LNCaP clone FGC (cell line): ENCODE results near the gene CD151.

ENCODE experiments used
- DNase-seq: peaks from one replicate; pipeline ENCODE4 v3.0.0-alpha.2; 2011; ENCODE audit warnings: low read depth
- H3K4me3 ChIP-seq: 2 replicates; pipeline ENCODE4 v1.5.1; 2011; ENCODE audit warnings: mild to moderate bottlenecking, low read depth, low read length, control low read depth
- TF ChIP-seq, protein P1 (sequence below): IDR thresholded peaks from 2 replicates; pipeline ENCODE4 v1.5.1; 2012; ENCODE audit warnings: mild to moderate bottlenecking; ENCODE audit not compliant: control insufficient read depth, insufficient read depth; ENCODE audit errors: extremely low read depth

CD151 gene

DNA sequence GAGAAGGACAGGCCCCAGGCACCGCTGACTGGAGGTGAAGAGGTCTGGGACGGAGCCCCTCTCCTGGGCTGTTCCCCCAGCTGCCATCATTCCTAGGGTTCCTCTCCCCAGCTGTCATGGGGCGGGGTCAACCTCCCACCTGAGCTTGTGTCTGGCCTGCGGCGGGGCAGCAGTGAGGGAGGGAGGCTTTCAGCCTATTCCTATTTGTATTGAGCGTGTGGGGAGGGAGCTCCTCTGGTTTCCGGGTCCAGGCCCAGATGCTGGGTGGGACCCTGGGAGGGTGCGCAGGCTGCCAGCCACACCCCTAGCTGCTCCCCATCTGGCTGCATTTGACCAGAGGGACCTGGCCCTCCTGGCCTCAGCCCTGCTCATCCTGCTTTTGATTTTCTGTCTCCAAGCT is 23.6 kb downstream of the CD151 start:
- no peak for DNase-seq
- TF ChIP-seq, protein P1, sequence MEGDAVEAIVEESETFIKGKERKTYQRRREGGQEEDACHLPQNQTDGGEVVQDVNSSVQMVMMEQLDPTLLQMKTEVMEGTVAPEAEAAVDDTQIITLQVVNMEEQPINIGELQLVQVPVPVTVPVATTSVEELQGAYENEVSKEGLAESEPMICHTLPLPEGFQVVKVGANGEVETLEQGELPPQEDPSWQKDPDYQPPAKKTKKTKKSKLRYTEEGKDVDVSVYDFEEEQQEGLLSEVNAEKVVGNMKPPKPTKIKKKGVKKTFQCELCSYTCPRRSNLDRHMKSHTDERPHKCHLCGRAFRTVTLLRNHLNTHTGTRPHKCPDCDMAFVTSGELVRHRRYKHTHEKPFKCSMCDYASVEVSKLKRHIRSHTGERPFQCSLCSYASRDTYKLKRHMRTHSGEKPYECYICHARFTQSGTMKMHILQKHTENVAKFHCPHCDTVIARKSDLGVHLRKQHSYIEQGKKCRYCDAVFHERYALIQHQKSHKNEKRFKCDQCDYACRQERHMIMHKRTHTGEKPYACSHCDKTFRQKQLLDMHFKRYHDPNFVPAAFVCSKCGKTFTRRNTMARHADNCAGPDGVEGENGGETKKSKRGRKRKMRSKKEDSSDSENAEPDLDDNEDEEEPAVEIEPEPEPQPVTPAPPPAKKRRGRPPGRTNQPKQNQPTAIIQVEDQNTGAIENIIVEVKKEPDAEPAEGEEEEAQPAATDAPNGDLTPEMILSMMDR: no peak
- no peak overlapping the region for H3K4me3 ChIP-seq

DNA sequence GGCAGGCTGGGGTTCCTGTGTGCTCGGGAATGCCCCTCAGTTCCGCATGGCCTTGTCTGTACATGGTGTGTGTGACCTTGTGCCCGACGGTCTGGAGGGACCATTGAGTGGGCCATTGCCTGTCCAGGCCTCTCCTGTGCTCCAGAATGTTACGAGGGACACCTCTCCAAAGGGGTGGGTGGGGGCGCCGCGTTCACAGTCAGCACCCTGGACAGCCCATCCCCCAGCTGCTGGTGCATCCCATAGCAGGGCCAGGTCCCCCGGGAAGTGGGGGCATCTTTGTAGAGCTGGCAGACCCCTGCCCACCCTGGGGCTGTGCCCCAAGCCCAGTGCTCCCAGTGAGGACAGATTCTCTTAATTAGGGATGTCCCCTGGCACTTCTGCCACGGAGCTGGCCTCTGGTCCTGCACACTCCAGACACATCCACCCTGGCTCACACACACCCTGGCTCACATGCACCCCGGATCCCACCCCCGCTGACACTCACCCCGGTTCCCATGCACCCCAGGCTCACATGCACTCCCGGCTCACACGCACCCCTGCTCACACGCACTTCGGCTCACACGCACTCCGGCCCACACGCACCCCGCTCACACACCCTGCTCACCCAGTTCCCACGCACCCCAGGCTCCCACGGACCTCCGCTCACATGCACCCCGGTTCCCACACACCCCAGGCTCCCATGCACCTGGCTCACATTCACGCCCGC is 25.5 kb downstream of the CD151 start:
- TF ChIP-seq, protein P1: no peak
- no peak for DNase-seq
- H3K4me3 ChIP-seq: no peak overlapping the region

DNA sequence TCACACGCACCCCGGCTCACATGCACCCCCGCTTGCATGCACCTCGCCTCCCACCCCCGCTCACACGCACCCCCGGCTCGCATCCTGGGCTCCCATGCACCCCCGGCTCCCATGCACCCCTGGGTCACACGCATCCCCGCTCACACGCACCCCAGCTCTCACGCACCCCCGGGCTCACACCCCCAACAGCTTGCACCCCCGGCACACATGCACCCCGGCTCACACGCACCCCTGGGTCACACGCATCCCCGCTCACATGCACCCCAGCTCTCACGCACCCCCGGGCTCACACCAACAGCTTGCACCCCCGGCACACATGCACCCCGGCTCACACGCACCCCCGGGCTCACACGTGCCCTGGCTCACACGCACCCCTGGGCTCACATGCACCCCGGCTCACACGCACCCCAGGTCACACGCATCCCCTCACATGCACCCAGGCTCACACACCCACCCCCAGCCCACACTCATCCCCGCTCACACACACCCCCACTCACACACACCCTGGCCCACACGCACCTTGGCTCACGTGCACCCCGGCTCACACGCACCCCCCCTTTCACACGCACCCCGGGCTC is 26.1 kb downstream of the CD151 start:
- no peak for DNase-seq
- no peak overlapping the region for H3K4me3 ChIP-seq
- TF ChIP-seq, protein P1: no peak

DNA sequence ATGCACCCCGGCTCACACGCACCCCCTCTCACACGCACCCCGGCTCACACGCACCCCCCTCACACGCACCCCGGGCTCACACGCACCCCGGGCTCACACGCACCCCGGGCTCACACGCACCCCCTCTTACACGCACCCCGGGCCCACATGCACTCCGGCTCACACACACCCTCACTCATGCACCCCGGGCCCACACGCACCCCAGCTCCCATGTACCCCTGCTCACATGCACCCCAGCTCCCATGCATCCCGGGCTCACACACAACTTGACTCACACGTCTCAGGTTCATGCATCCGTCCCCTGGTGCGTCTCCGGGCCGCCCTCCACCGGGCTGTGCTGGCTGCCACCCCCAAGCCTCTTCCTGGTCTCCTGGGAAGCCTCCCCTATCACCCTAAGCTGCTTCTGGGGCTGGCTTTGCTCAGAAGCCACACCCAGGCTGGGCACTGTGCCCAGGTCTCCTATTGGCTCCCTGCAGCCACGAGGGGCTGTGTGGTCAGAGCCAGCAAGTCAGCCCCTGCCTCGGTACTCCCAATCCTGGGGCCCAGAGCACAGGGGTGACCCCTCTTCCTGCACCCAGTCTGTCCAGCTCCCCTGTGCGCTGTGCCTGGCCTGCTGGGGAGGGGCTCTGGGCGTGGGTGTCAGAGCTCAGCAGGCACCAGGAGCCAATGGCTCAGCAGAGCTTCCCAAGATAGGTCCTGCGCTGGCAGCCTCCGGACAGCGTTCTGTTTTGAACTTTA is 26.8 kb downstream of the CD151 start:
- TF ChIP-seq, protein P1: no peak
- H3K4me3 ChIP-seq: peak overlapping the region; percentile 42
- peak; percentile 33 for DNase-seq

DNA sequence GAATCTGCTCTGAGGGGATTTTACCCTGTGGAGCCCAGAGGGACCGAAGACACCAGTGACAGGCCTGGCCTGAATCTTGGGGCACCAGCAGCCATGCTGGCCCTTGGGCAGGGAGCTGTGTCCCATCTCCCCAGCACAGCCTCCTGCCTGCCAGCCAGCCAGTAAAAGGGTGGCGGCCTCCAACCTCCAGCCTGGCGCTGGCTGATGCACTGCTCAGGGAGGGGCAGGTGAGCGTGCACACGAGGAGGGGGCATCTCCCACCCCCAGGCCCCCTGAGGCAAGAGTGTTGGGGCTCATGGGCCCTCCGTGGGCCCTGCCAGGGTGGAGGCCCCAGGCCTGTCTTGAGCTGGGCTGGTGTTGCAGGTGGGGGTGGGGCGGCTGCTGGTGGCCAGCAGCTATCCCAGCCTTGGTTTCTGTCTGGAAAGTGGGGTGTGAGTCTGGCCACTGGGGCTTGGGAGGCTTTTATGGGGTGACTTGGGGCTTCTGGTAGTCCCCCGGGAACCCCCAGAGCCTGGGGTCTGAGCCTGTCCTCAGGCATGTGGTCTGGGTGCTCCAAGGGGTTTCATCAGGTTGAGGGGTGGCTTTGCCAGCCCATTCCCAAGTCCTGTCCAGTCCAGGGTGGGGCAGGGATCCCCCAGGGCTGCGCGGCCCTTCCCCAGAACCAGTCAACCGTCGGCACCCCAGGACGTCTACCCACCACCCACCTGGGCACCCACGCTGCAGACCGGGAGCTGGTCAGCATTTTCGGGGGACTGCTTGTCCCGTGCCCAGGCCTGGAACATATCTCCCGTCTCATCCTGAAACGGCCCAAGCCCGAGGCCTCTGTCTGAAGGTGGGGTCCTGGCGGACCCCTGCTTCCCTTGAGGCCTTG is 27.7 kb downstream of the CD151 start:
- TF ChIP-seq, protein P1: no peak
- DNase-seq: no peak
- no peak overlapping the region for H3K4me3 ChIP-seq

DNA sequence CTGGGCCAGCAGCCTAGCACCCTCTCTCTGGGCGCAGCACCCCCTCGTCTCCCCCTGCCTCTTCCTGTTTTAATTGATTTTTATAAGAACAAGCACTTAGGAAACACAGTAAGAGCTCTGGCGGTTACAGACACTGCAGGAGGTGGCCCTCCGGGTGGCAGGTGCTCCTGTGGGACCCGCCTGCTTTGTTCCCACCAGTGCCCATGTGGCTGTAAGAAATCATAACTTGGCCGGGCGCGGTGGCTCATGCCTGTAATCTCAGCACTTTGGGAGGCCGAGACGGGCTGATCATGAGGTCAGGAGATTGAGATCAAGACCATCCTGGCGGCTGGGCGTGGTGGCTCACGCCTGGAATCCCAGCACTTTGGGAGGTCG is 28.3 kb downstream of the CD151 start:
- H3K4me3 ChIP-seq: no peak overlapping the region
- TF ChIP-seq, protein P1: no peak
- no peak for DNase-seq
